ENCODE measurements around the gene LDAF1.
"Not testable (repeated sequence)": the region's sequence is repeated elsewhere in the genome, so short reads cannot be mapped to it uniquely, and the experiment has no call there.

LDAF1 gene

GRCh38 chr16:21163576-21163975 is 5.1 kb downstream of the LDAF1 start:
- DNase-seq = no peak

- no peak for DNase-seq
Measured at GRCh38 chr16:21164521-21165168, 6.2 kb downstream of the LDAF1 start.

GRCh38 chr16:21166561-21166961 is 8.1 kb downstream of the LDAF1 start:
- no peak for DNase-seq

- DNase-seq = no peak
Measured at GRCh38 chr16:21167360-21167759, 8.9 kb downstream of the LDAF1 start.

- DNase-seq = no peak
Measured at GRCh38 chr16:21167929-21168602, 9.6 kb downstream of the LDAF1 start.

GRCh38 chr16:21169249-21169981 is 10.9 kb downstream of the LDAF1 start:
- DNase-seq = no peak

- DNase-seq = not testable (repeated sequence)
Measured at GRCh38 chr16:21170116-21170515, 11.6 kb downstream of the LDAF1 start.

GRCh38 chr16:21172650-21173049 is 14.2 kb downstream of the LDAF1 start:
- DNase-seq = no peak

GRCh38 chr16:21175397-21175796 is 16.9 kb downstream of the LDAF1 start:
- no peak for DNase-seq

GRCh38 chr16:21179126-21179982 is 20.9 kb downstream of the LDAF1 start:
- no peak for DNase-seq

GRCh38 chr16:21179983-21180365 is 21.5 kb downstream of the LDAF1 start:
- no peak for DNase-seq

GRCh38 chr16:21183995-21184394 is 25.5 kb downstream of the LDAF1 start:
- DNase-seq = no peak

- DNase-seq = no peak
Measured at GRCh38 chr16:21184834-21185233, 26.4 kb downstream of the LDAF1 start.

- no peak for DNase-seq
Measured at GRCh38 chr16:21185659-21186325, 27.3 kb downstream of the LDAF1 start.

GRCh38 chr16:21186326-21186691 is 27.8 kb downstream of the LDAF1 start:
- no peak for DNase-seq

- DNase-seq = no peak
Measured at GRCh38 chr16:21189311-21189710, 30.8 kb downstream of the LDAF1 start.

- no peak for DNase-seq
Measured at GRCh38 chr16:21190013-21190412, 31.5 kb downstream of the LDAF1 start.

- no peak for DNase-seq
Measured at GRCh38 chr16:21190599-21190998, 32.1 kb downstream of the LDAF1 start.

- no peak for DNase-seq
Measured at GRCh38 chr16:21192991-21193390, 34.5 kb downstream of the LDAF1 start.

GRCh38 chr16:21194771-21195301 is 36.4 kb downstream of the LDAF1 start:
- DNase-seq = peak; percentile 14

GRCh38 chr16:21195330-21195729 is 36.9 kb downstream of the LDAF1 start:
- DNase-seq = not testable (repeated sequence)

GRCh38 chr16:21197112-21197511 is 38.6 kb downstream of the LDAF1 start:
- no peak for DNase-seq

All from DMS79 treated with DMSO at 0.1 percent for 48 hours (cell line).